Muscle layer of colon (tissue), 2 donors: ENCODE results near the gene SCG2.

Experiments used
- H3K27ac ChIP-seq: one replicate; pipeline ENCODE4 v1.7.0; 2013; ENCODE audit warnings: low read depth, mild to moderate bottlenecking, low read length, moderate library complexity
- H3K27me3 ChIP-seq, 2 donors: one replicate each; pipeline ENCODE4 v1.7.0; 2013; ENCODE audit warnings: low read length in 2 of 2, mild to moderate bottlenecking in 2 of 2; ENCODE audit not compliant: insufficient read depth in 2 of 2, control insufficient read depth in 1 of 2
- H3K36me3 ChIP-seq: one replicate; pipeline ENCODE4 v1.7.0; 2013; ENCODE audit warnings: mild to moderate bottlenecking, low read length; ENCODE audit not compliant: insufficient read depth
- H3K4me1 ChIP-seq: one replicate; pipeline ENCODE4 v1.7.0; 2013; ENCODE audit warnings: mild to moderate bottlenecking, low read length; ENCODE audit not compliant: insufficient read depth
- H3K4me3 ChIP-seq, 2 donors: one replicate each; pipeline ENCODE4 v1.7.0; 2013; ENCODE audit warnings: low read length in 2 of 2, low read depth in 1 of 2, mild to moderate bottlenecking in 1 of 2, moderate library complexity in 1 of 2
- H3K9ac ChIP-seq: one replicate; pipeline ENCODE4 v1.7.0; 2013; ENCODE audit warnings: low read length
- H3K9me3 ChIP-seq: one replicate; pipeline ENCODE4 v1.7.0; 2013; ENCODE audit warnings: mild to moderate bottlenecking, low read length
- donor health status: abdominal sarcoma.
- donor health status: Adenocarcinoma of cecum.

SCG2 gene

GRCh38 chr2:223566396-223566795 lies 35.8 kb downstream of the SCG2 start:
- Histone ChIP-seq H3K4me1 (no peaks in the 10 kb centered on the region), H3K36me3 (no peaks in the 10 kb centered on the region), H3K9me3 (no peaks in the 10 kb centered on the region), H3K27ac (no peak overlapping the region), H3K9ac (no peak overlapping the region), H3K27me3 (no peaks in the 10 kb centered on the region), H3K4me3 (no peak overlapping the region)

- H3K36me3 ChIP-seq, result no peaks in the 10 kb centered on the region
- no peak overlapping the region for H3K27ac ChIP-seq
- no peaks in the 10 kb centered on the region for H3K9me3 ChIP-seq
- no peaks in the 10 kb centered on the region for H3K27me3 ChIP-seq
- no peaks in the 10 kb centered on the region for H3K4me1 ChIP-seq
- H3K9ac ChIP-seq, result no peak overlapping the region
- H3K4me3 ChIP-seq, result no peak overlapping the region
Measured at GRCh38 chr2:223563462-223563861, 38.7 kb downstream of the SCG2 start.

- H3K4me1 ChIP-seq, result no peaks in the 10 kb centered on the region
- H3K36me3 ChIP-seq, result no peaks in the 10 kb centered on the region
- H3K27me3 ChIP-seq, result no peaks in the 10 kb centered on the region
- no peak overlapping the region for H3K27ac ChIP-seq
- no peaks in the 10 kb centered on the region for H3K9me3 ChIP-seq
- no peak overlapping the region for H3K4me3 ChIP-seq
- no peak overlapping the region for H3K9ac ChIP-seq
Measured at GRCh38 chr2:223562078-223562477, 40.1 kb downstream of the SCG2 start.

- no peak overlapping the region for H3K27ac ChIP-seq
Measured at GRCh38 chr2:223560749-223561435, 41.3 kb downstream of the SCG2 start.

GRCh38 chr2:223558970-223559369 lies 43.2 kb downstream of the SCG2 start:
- Histone ChIP-seq H3K9ac (no peak overlapping the region), H3K27me3 (no peaks in the 10 kb centered on the region), H3K4me3 (no peak overlapping the region), H3K9me3 (no peaks in the 10 kb centered on the region), H3K4me1 (no peaks in the 10 kb centered on the region), H3K36me3 (no peaks in the 10 kb centered on the region), H3K27ac (no peak overlapping the region)

More at GRCh38 chr2:223560749-223561435, 41.3 kb downstream of the SCG2 start:
- Histone ChIP-seq H3K4me1 (no peaks in the 10 kb centered on the region), H3K4me3 (no peak overlapping the region), H3K9ac (no peak overlapping the region), H3K9me3 (no peaks in the 10 kb centered on the region), H3K27me3 (no peaks in the 10 kb centered on the region), H3K36me3 (no peaks in the 10 kb centered on the region)

- H3K4me3 ChIP-seq, result no peak overlapping the region
- H3K9me3 ChIP-seq, result no peaks in the 10 kb centered on the region
- no peak overlapping the region for H3K9ac ChIP-seq
- H3K27ac ChIP-seq, result no peak overlapping the region
- no peaks in the 10 kb centered on the region for H3K27me3 ChIP-seq
- no peaks in the 10 kb centered on the region for H3K4me1 ChIP-seq
- H3K36me3 ChIP-seq, result no peaks in the 10 kb centered on the region
Measured at GRCh38 chr2:223554923-223555322, 47.2 kb downstream of the SCG2 start.

- H3K4me1 ChIP-seq, result no peaks in the 10 kb centered on the region
- H3K27ac ChIP-seq, result no peak overlapping the region
- H3K9me3 ChIP-seq, result no peaks in the 10 kb centered on the region
- no peaks in the 10 kb centered on the region for H3K36me3 ChIP-seq
- H3K4me3 ChIP-seq, result no peak overlapping the region
- H3K9ac ChIP-seq, result no peak overlapping the region
- no peaks in the 10 kb centered on the region for H3K27me3 ChIP-seq
Measured at GRCh38 chr2:223549215-223549614, 52.9 kb downstream of the SCG2 start.

- H3K36me3 ChIP-seq, result no peaks in the 10 kb centered on the region
- H3K4me3 ChIP-seq, result no peak overlapping the region
- H3K27me3 ChIP-seq, result no peaks in the 10 kb centered on the region
- no peak overlapping the region for H3K27ac ChIP-seq
- no peaks in the 10 kb centered on the region for H3K4me1 ChIP-seq
- H3K9me3 ChIP-seq, result no peaks in the 10 kb centered on the region
- H3K9ac ChIP-seq, result no peak overlapping the region
Measured at GRCh38 chr2:223548194-223548593, 54.0 kb downstream of the SCG2 start.
